Daoy (cell line): ENCODE data around the gene SOX2. TPM values are rescaled to one million over a fixed set of nuclear protein-coding genes. Genes with fewer than 3 reads are reported as not detected.
A peak's percentile ranks its signal among the peaks of the same experiment; 100 is the strongest.

Experiments
- DNase-seq: peaks from one replicate; pipeline ENCODE4 v3.0.0-alpha.2; 2015; ENCODE audit warnings: low read depth
- total RNA-seq: library from RNA; depleted of rRNA; stranded (reverse); fragments of >200 nt; shearing (Covaris generic); gene quantifications from 2 replicates; pipeline ENCODE4 v1.2.3, GENCODE V29; 2014

SOX2 gene
- total RNA-seq, 1 experiment from 2014 or later: 4.3 TPM

DNA sequence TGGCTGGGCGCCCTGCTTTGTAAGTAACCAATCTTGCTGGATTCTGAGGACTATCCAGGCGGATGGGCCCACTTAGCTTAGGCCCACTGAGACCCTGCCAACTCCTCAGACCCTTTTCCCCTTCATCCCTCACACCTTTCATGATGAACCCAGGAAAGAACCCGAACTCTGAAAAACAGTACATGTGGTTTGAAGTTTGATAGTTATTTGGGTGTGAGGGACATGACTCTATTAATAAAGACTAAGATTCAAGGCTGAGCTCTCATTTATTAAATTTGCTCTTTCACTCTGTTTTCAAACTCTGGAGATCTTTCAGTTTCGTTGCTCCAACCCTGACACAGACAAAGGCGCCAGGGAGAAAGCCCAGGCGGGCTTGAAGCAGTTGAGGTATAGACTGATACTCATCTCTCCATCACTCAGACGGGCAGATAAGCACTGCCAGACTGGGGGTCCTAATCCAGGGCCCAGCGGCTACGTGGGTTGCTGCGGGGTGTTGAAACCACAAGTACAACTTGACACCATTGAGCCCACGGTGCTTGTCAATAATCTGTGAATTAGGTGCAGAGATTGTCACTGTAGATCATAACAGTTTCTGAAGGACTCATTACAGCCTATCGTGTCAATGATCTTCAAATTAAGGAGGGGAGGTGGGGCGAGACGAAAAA is 7.2 kb upstream of the SOX2 start:
- DNase-seq: no peak

DNA sequence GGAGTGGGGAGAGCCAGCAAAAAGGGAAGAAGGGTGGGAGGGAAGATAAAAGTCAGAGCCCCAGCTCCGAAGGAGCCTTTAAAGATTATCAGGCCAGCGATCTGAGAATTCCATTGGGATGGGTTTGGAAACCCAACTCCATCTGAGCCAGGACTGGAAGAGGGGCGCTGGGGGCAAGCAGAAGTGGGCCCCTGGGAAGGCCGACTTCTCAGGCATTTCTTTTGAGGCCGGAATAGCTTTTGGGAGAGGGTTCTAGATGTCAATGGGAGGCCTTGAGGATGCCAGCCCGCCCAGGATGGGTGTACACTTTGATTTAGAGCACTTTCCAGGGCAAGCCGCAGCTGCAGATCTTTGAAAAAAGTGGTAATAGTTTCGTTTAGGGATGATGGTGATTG is 6.6 kb upstream of the SOX2 start:
- no peak for DNase-seq

DNA sequence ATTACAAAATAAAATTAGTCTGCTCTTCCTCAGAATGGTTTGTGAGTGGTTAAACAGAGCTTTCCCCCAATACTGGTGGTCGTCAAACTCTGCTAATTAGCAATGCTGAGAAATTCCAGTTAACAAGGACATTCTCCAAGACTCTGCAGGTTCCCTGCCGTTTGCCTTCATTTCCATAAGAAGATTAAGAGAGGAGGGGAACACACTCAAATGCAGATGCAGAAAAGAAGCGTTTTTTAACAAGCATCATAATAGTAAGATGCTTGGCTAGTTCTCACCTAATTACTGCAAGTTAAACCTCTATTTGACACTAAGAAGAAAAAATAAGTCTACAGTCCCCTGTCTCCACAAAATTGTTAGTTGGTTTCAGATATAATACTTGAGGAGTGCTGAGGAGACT is 3.7 kb upstream of the SOX2 start:
- no peak for DNase-seq

GRCh38 chr3:181709537-181710279 is 2.0 kb upstream of the SOX2 start:
- peak; percentile 77 for DNase-seq

DNA sequence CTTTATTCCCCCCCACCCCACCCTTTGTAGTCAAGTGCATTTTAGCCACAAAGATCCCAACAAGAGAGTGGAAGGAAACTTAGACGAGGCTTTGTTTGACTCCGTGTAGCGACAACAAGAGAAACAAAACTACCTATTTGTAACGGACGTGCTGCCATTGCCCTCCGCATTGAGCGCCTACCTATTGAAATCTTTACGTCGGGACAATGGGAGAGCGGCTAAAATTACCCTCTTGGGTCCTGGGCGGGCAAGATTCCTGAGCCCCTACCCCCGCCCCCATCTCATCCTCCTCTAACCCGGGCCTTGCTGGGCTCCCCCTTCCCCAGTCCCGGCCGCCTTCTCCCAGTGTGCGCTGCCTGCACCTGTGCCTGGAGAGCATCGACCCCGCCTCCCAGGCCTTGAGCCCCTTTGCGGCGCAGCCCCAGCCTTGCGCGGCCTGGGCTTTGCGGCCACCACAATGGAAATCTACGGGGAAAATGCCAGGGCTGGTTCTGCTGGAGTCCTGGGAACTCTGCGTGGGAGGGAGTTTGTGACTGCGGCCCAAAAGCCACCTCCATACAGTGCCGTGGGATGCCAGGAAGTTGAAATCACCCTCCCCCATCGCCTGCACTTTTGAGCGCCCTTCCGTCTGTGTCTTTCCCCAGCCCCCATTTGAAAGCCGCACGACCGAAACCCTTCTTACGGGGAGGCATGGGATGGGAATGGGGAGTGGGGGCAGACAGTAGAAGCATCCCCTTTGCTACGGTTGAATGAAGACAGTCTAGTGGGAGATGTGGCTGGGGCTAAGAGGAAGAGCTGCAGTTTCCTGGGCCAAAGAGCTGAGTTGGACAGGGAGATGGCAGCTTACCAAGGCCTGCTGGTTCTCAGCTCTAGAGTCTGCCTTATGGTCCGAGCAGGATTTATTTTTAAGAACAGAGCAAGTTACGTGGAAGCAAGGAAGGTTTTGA is 1.1 kb upstream of the SOX2 start:
- DNase-seq: peak; percentile 57

DNA sequence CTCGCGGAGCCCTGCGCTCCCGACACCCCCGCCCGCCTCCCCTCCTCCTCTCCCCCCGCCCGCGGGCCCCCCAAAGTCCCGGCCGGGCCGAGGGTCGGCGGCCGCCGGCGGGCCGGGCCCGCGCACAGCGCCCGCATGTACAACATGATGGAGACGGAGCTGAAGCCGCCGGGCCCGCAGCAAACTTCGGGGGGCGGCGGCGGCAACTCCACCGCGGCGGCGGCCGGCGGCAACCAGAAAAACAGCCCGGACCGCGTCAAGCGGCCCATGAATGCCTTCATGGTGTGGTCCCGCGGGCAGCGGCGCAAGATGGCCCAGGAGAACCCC is 464 bp downstream of the SOX2 start:
- DNase-seq: no peak

DNA sequence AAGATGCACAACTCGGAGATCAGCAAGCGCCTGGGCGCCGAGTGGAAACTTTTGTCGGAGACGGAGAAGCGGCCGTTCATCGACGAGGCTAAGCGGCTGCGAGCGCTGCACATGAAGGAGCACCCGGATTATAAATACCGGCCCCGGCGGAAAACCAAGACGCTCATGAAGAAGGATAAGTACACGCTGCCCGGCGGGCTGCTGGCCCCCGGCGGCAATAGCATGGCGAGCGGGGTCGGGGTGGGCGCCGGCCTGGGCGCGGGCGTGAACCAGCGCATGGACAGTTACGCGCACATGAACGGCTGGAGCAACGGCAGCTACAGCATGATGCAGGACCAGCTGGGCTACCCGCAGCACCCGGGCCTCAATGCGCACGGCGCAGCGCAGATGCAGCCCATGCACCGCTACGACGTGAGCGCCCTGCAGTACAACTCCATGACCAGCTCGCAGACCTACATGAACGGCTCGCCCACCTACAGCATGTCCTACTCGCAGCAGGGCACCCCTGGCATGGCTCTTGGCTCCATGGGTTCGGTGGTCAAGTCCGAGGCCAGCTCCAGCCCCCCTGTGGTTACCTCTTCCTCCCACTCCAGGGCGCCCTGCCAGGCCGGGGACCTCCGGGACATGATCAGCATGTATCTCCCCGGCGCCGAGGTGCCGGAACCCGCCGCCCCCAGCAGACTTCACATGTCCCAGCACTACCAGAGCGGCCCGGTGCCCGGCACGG is 991 bp downstream of the SOX2 start:
- peak; percentile 81 for DNase-seq

DNA sequence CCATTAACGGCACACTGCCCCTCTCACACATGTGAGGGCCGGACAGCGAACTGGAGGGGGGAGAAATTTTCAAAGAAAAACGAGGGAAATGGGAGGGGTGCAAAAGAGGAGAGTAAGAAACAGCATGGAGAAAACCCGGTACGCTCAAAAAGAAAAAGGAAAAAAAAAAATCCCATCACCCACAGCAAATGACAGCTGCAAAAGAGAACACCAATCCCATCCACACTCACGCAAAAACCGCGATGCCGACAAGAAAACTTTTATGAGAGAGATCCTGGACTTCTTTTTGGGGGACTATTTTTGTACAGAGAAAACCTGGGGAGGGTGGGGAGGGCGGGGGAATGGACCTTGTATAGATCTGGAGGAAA is 1.5 kb downstream of the SOX2 start:
- no peak for DNase-seq

DNA sequence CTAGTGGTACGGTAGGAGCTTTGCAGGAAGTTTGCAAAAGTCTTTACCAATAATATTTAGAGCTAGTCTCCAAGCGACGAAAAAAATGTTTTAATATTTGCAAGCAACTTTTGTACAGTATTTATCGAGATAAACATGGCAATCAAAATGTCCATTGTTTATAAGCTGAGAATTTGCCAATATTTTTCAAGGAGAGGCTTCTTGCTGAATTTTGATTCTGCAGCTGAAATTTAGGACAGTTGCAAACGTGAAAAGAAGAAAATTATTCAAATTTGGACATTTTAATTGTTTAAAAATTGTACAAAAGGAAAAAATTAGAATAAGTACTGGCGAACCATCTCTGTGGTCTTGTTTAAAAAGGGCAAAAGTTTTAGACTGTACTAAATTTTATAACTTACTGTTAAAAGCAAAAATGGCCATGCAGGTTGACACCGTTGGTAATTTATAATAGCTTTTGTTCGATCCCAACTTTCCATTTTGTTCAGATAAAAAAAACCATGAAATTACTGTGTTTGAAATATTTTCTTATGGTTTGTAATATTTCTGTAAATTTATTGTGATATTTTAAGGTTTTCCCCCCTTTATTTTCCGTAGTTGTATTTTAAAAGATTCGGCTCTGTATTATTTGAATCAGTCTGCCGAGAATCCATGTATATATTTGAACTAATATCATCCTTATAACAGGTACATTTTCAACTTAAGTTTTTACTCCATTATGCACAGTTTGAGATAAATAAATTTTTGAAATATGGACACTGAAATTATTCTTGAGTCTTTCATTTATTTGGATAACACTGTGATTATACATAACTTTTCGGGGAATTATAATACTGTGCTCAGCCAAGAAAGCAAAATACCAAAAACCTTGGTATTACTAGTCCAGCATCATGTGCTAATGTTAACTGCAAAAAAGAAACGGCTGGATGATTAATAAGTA is 2.2 kb downstream of the SOX2 start:
- DNase-seq: no peak

DNA sequence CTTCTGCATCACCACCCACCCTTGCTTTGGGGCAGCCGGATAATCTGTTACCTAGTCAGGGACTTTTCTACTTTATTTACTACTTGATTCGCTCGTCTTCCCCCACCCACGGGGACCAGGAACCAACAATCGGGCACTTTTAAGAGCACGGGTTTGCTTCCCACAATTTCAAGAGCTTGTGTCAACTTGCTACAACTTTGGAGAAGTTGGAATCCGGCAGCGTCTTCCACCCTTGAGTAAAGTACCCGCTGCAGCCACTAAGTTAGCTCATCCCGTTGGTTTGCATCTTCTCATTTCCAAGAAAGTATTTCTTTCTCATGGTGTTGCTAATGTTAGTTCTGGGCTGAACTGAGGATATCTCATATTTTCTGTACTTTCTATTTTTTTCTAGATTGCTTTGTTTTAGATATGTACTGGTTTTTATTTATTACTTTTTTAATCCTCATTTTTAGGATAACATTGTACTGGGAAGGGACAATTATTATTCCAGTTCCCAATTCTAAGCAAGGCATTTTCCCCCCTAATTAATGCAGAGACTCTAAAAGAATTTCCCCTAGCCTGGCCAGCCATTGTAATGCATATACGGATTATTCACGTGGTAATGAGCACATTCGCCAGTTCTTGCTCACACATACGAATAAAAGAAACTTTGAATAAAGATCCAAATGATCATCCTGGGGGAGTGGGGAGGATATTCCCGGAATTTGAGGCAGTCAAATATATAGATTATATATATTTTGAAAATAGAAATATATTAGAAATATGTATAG is 4.0 kb downstream of the SOX2 start:
- DNase-seq: no peak

GRCh38 chr3:181716966-181717365 is 5.2 kb downstream of the SOX2 start:
- DNase-seq: no peak

- DNase-seq: no peak
Measured at GRCh38 chr3:181717549-181718171, 5.9 kb downstream of the SOX2 start.

- no peak for DNase-seq
Measured at GRCh38 chr3:181718369-181718768, 6.6 kb downstream of the SOX2 start.

- DNase-seq: no peak
Measured at GRCh38 chr3:181718987-181719911, 7.5 kb downstream of the SOX2 start.

DNA sequence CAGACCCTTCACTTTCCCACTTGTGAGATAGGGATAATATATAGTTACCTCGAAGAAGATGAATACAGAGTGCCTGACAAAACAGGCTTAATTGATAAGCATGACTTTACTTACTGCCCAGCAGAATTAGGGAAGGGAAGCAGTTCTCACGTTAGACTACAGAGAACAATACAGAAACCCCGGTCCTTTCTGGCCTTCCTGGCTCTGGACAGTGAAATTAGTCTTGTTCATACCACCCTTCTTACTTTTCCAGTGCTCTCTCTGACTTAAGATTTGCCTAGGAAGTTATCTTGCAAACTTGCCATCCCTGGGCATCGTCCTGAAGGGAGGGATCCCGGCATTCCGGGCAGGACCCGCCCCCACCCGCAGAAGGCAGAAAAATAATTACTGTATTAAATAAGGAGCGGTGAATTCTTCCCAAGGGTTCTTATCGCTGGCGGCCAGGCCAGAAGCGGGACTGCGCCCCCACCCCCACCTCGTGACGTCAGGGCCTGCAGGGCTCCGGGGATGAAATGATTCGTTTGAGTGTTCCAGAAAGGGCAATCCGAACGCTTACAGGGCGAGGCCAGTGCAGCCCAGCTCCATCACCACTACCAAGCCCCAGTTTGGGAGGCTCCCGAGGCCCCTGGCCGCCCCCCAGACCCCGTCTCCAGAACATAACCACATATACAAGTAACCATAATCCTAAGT is 8.4 kb downstream of the SOX2 start:
- DNase-seq: no peak

- DNase-seq: no peak
Measured at GRCh38 chr3:181721046-181721875, 9.5 kb downstream of the SOX2 start.

DNA sequence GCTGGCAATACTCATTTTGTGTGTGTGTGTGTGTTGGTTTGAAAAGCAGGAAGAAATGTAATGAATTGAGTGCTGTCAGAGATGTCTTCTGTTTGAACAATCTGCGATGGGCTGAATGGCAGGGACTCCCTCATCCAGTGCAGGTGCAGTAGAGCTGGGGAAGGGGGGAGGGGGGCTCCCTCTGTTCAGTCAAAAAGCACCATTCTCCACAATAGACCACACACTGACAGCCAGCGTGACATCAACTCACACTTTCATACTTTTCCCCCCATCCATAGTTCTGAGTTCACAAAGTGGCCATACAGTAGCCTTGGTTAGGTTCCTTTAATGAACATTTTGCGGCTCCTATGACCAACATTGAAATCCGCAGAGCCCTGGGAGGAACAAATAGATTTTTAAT is 10.4 kb downstream of the SOX2 start:
- DNase-seq: no peak
